HG02759 (cell line): ENCODE results near the gene KREMEN1.
"Not testable (repeated sequence)": the region's sequence is repeated elsewhere in the genome, so short reads cannot be mapped to it uniquely, and the experiment has no call there.

Experiments
- ATAC-seq: cut with Tn5 transposase; IDR thresholded peaks from one replicate; pipeline ENCODE4 v1.9.1; 2021; ENCODE audit warnings: mild to moderate bottlenecking, moderate library complexity; ENCODE audit not compliant: unreplicated experiment

KREMEN1 gene

GRCh38 chr22:29078036-29078868 is 5.4 kb downstream of the KREMEN1 start:
- no peak for ATAC-seq

GRCh38 chr22:29078869-29079207 is 6.0 kb downstream of the KREMEN1 start:
- ATAC-seq: no peak

GRCh38 chr22:29079218-29079901 is 6.5 kb downstream of the KREMEN1 start:
- ATAC-seq: no peak

- no peak for ATAC-seq
These were observed 7.5 kb downstream of the KREMEN1 start for GRCh38 chr22:29080106-29080975.

- no peak for ATAC-seq
These were observed 8.8 kb downstream of the KREMEN1 start for GRCh38 chr22:29081517-29082236.

GRCh38 chr22:29082826-29083545 is 10.2 kb downstream of the KREMEN1 start:
- ATAC-seq: no peak

- not testable (repeated sequence) for ATAC-seq
These were observed 10.7 kb downstream of the KREMEN1 start for GRCh38 chr22:29083576-29083932.

GRCh38 chr22:29083933-29084591 is 11.2 kb downstream of the KREMEN1 start:
- ATAC-seq: no peak

- ATAC-seq: no peak
These were observed 14.2 kb downstream of the KREMEN1 start for GRCh38 chr22:29087012-29087411.

- ATAC-seq: no peak
These were observed 16.0 kb downstream of the KREMEN1 start for GRCh38 chr22:29088809-29089208.

- no peak for ATAC-seq
These were observed 16.7 kb downstream of the KREMEN1 start for GRCh38 chr22:29089507-29089906.

GRCh38 chr22:29090039-29090438 is 17.2 kb downstream of the KREMEN1 start:
- ATAC-seq: no peak

- no peak for ATAC-seq
These were observed 19.4 kb downstream of the KREMEN1 start for GRCh38 chr22:29092243-29092642.

GRCh38 chr22:29093030-29093429 is 20.2 kb downstream of the KREMEN1 start:
- no peak for ATAC-seq

GRCh38 chr22:29093501-29094300 is 20.9 kb downstream of the KREMEN1 start:
- no peak for ATAC-seq

GRCh38 chr22:29095459-29095858 is 22.6 kb downstream of the KREMEN1 start:
- no peak for ATAC-seq

GRCh38 chr22:29096736-29097669 is 24.2 kb downstream of the KREMEN1 start:
- no peak for ATAC-seq

GRCh38 chr22:29098296-29098695 is 25.5 kb downstream of the KREMEN1 start:
- ATAC-seq: no peak
